Left cardiac atrium (tissue), 4 donors: Measurements from ENCODE around the gene IPPK. TPM values are rescaled to one million over a fixed set of nuclear protein-coding genes. Genes with fewer than 3 reads are reported as not detected.
"Not testable (repeated sequence)": the region's sequence is repeated elsewhere in the genome, so short reads cannot be mapped to it uniquely, and the experiment has no call there.

Experiments used
- ATAC-seq, 2 donors: fragments of 200-7000 bp; cut with Tn5 transposase; one replicate each; pipeline ENCODE4 v1.9.1; 2020; ENCODE audit warnings: mild to moderate bottlenecking in 2 of 2, moderate library complexity in 2 of 2
- DNase-seq: peaks from one replicate; pipeline ENCODE4 v3.0.0-alpha.2; 2020
- intact Hi-C, 2 donors: fragments of 100-400 bp; cut with DNase I; formaldehyde crosslinking; loops; one replicate each; pipeline versions ENCODE4 v1.14.1 to v1.15.1; 2022 to 2023
- total RNA-seq, 2 donors: library from RNA; stranded (reverse); fragmentation: NEBNext Ultra II Directional; extraction: Animal tissue kit (Norgen Biotek cat#: 25700); gene quantifications; one replicate each; pipeline ENCODE4 v1.2.1, GENCODE V29; 2021
- donor health status: DM: no; HTN: yes; CAD: no.
- donor health status: DM: no; HTN: yes; CAD: no; lungs with severe emphysema.
- donor health status: DM: yes; HTN: yes; CAD: no.
- donor health status: Dilated cardiomyopathy.

Gene IPPK
- total RNA-seq, 2 donors from 2014 or later, result 6.1 to 19.6 TPM

GRCh38 chr9:92608241-92608908, 61.6 kb downstream of the IPPK start:
- no peak for DNase-seq
- intact Hi-C loops, result no loop called here
- ATAC-seq, result no peak

- DNase-seq (no peak), ATAC-seq (peak in 1 of 2 donors; percentile 38)
- intact Hi-C loops, result no loop called here
Observed at GRCh38 chr9:92607773-92608172, 62.2 kb downstream of the IPPK start.

GRCh38 chr9:92607088-92607487, 62.8 kb downstream of the IPPK start:
- DNase-seq (no peak), ATAC-seq (peak; percentile 5 to 20)
- intact Hi-C loops, result no loop called here

- intact Hi-C loops, result no loop called here
Observed at GRCh38 chr9:92605224-92605623, 64.7 kb downstream of the IPPK start.

GRCh38 chr9:92603990-92604389, 65.9 kb downstream of the IPPK start:
- intact Hi-C loops, result no loop called here
- no peak for DNase-seq
- no peak for ATAC-seq

More at GRCh38 chr9:92605224-92605623, 64.7 kb downstream of the IPPK start:
- DNase-seq (no peak), ATAC-seq (no peak)

- intact Hi-C loops, result no loop called here
- ATAC-seq (no peak), DNase-seq (no peak)
Observed at GRCh38 chr9:92603100-92603499, 66.8 kb downstream of the IPPK start.

- ATAC-seq (no peak), DNase-seq (no peak)
- intact Hi-C loops, result no loop called here
Observed at GRCh38 chr9:92602413-92602812, 67.5 kb downstream of the IPPK start.

- intact Hi-C loops, result no loop called here
- no peak for ATAC-seq
- DNase-seq, result no peak
Observed at GRCh38 chr9:92601451-92601850, 68.5 kb downstream of the IPPK start.

GRCh38 chr9:92600462-92601261, 69.3 kb downstream of the IPPK start:
- DNase-seq, result no peak
- ATAC-seq, result peak; percentile 58 to 78
- intact Hi-C loops, result no loop called here

GRCh38 chr9:92599938-92600461, 69.9 kb downstream of the IPPK start:
- DNase-seq (no peak), ATAC-seq (peak in 1 of 2 donors; percentile 28)
- intact Hi-C loops, result no loop called here

GRCh38 chr9:92598382-92598781, 71.5 kb downstream of the IPPK start:
- no peak for DNase-seq
- ATAC-seq, result peak in 1 of 2 donors; percentile 41
- intact Hi-C loops, result no loop called here

- intact Hi-C loops, result no loop called here
- DNase-seq, result no peak
- ATAC-seq, result no peak
Observed at GRCh38 chr9:92595930-92596329, 74.0 kb downstream of the IPPK start.

- DNase-seq, ATAC-seq, intact Hi-C loops: not testable (repeated sequence)
Observed at GRCh38 chr9:92595075-92595474, 74.9 kb downstream of the IPPK start.

GRCh38 chr9:92592946-92593861, 76.7 kb downstream of the IPPK start:
- no peak for DNase-seq
- ATAC-seq, result peak in 1 of 2 donors; percentile 46
- intact Hi-C loops, result no loop called here

- ATAC-seq (no peak), DNase-seq (no peak)
- intact Hi-C loops, result no loop called here
Observed at GRCh38 chr9:92592537-92592936, 77.4 kb downstream of the IPPK start.

- intact Hi-C loops, result no loop called here
- DNase-seq (peak; percentile 82), ATAC-seq (peak; percentile 97)
Observed at GRCh38 chr9:92590377-92590776, 79.6 kb downstream of the IPPK start.

GRCh38 chr9:92589923-92590322, 80.0 kb downstream of the IPPK start:
- peak in 1 of 2 donors; percentile 16 for ATAC-seq
- no peak for DNase-seq
- intact Hi-C loops, result no loop called here

- DNase-seq, result no peak
- ATAC-seq, result no peak
- intact Hi-C loops, result no loop called here
Observed at GRCh38 chr9:92576175-92576574, 93.8 kb downstream of the IPPK start.

GRCh38 chr9:92573612-92574011, 96.3 kb downstream of the IPPK start:
- intact Hi-C loops, DNase-seq, ATAC-seq: not testable (repeated sequence)
